ENCODE measurements around the gene DYNLT2.

The DYNLT2 gene, protein sequence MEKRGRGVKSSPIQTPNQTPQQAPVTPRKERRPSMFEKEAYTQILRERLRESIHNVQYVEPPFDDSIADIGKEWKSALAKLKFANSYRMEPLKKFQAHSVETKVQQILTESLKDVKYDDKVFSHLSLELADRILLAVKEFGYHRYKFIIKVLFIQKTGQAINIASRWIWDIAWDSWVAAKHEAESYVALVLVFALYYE
- 4.2 to 6.3 reads per million in 2 donors for total RNA-seq

GRCh38 chr6:169751242-169752073 lies at the start of gene DYNLT2, which contains the start of gene ERMARD:
Gene DYNLT2 (minus strand): TSS chr6:169751572. CDS start chr6:169751458, 114 bp downstream.
Gene ERMARD (plus strand): TSS chr6:169751622. CDS start chr6:169751658, 36 bp downstream.
- peak; percentile 92 for DNase-seq

DNA sequence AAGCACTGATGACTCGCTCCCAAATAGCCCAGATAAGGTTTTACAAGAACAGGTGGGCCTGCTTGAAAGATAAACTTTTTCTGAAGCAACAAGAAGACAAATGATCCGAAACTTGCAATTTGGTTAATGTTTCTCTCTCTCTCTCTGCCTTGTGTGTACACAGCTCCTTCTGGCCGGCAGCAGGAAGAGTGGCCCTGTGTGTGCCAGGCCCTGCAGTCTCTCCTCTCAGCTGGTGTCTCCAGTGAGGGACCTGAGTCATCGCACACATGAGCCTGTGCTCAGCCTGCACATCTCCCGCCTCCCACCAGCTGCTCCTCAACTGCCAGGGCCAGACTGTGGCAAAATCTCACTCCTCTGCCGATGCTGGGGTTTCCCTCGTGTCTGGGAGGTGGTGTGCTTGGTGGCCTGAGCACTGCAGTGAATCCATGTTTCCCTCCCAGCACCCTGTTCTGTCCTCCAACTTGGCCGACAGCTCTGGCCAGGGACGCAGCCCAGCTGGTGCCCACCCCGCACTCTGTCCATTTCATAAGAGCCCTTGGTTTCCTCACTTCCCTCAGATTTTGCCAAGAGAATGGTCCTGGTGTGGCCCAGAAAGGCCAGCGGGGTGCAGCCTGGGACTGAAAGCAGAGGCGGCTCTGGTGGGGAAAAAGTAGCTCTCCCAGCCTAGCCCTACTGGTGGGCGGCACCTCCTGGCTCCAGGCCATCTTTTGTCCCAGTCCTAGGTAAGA lies 49.5 kb upstream of the DYNLT2 start:
- DNase-seq: no peak

DNA sequence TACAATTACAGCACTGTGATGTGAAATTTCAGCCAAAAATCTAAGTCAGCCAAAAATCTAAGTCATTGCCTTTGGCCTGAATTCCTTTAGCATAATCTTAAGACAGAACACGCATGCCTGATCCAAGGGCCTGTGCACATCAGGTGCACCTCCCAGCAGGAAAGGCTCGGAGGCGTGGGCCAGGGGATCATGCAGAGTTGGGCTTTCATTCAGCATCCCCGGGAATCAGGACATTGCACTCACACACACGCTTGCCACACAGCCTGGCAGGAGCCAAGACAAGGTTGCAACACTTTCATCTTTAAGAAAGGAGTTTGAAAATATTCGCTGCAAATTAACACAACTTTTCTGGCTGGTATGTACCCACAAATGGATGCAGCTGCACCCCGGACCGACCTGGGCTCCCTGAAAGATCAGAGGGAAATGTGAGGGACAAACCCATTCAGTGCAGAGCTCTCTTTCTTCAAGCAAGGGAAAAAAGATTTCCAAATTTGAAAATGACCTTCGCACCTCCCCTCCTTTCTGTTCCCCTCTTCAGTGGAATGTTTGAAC lies 48.8 kb upstream of the DYNLT2 start:
- DNase-seq: no peak

DNA sequence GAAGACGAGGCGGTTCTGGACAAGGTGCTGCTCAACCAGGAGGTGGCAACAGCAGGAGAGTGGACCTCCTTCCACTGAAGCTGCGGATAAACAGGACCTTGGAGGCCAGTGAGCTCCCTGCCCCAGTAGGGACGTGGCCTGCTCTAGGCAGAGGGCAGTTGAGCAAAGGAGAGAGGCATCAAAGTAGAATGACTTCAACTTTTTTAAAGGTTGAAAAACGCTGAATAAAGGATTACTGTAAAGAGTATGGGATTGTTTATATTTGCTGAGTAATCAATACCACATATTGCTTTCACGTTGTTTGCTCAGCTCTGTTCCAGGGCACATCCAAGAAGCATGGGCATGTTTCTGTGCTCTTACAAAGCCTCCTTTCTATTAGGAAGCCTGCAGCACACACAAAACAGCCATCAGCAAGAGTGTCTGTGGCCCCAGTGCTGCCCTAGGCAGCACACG lies 48.1 kb upstream of the DYNLT2 start:
- DNase-seq: no peak

DNA sequence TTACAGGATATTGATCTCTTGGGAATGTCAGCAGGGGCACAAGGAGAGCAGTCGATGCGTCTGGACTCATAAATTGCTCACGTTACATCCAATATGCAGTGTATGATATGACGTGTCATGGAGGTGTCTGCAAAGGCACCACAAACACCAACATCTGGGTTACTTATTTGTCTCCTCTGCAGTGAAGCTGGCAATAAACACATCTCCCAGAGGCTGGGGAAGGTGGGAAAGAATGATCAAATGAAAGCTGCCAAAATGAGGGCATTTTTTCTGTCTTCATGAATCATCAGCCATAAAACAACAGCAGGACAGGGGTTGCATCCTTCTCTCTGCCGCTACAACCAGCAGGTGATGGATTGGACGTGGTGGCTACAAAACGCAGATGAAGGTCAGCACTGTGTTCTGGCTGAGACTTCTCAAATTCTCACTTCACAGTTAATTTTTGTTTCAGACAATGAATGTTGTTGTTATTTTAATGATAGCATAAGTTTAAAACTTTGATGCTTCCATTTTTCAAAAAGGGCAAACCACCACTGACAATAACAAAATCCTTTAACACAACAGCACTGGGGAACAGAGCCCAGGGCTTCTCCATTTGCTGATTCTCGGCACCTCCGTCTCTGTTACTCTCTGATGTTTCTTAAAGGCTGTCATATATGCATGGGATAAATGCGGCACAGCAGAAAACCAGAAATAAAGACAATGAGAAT lies 47.5 kb upstream of the DYNLT2 start:
- no peak for DNase-seq

DNA sequence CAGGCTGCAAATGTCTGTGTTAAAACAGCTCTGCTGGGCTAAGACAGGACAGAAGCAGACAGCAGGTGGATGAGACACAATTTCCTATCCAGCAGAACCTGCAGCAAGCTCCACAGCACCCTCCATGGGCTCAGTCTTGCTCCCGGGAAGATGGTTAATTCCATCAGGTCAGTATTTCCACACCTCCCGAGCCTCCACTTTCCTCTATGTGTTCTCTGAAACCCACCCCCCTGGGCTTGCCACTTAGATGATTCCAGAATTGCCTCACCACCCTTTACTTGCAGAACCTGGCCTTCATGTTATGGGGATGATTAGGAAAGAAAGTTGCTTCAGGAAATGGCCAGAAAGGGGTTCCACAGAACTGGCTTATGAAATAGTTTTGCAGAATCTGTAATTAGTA lies 43.8 kb upstream of the DYNLT2 start:
- no peak for DNase-seq

DNA sequence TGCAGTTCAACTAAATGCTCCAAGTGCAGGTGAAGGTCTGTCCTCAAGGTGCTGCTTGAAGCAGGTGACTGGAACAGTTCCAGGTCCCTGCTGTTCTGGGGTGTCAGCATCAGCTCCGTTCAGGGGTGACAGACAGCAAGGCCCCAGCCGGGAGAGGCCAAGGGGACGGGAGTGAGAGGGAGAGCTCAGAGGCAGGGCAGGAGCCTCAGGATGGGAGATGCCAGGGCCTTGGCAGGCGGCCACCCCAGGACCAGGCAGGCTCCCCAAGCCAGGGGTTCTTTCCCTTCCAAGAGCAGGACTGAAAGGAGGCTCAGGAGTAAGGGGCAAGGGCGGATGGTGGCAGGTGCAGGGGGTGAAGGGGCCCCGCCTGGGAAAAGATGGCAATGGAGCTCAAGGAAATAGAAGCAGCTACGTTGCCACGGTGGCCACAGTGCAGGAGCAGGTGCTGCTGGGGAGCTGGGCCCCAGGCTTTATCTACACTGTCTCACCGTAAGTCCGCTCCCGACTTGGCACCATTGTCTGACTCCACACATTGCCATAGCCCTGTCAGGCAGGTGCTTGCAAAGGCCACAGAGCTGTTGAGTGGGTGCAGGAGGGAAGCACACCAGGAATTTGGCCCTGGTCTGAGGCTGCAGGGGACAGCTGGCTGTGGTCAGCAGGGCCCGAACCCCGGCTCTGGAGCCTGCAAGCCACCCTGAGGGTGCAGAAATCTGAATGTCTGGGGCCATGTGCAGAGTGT lies 43.1 kb upstream of the DYNLT2 start:
- no peak for DNase-seq

DNA sequence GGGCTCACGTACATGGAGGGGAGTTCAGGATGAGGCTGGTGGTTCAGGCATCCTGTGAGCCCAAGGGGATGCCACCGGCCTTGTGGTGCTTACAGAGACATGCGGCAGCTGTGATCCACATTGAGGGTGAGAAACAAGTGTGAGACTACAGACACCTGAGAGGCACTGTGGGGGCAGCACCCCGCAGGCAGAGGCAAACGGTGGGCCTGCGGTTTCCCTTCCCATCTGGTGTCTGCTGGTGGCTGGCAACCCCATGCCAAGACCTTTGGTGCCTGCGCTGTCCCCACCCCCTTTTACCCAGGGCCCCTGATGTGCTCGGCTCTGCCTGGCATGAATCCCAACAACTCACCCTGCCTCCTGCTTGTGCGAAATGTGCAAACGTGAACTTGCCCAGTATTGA lies 42.0 kb upstream of the DYNLT2 start:
- no peak for DNase-seq

- no peak for DNase-seq
Measured at GRCh38 chr6:169792306-169793015, 41.1 kb upstream of the DYNLT2 start.

DNA sequence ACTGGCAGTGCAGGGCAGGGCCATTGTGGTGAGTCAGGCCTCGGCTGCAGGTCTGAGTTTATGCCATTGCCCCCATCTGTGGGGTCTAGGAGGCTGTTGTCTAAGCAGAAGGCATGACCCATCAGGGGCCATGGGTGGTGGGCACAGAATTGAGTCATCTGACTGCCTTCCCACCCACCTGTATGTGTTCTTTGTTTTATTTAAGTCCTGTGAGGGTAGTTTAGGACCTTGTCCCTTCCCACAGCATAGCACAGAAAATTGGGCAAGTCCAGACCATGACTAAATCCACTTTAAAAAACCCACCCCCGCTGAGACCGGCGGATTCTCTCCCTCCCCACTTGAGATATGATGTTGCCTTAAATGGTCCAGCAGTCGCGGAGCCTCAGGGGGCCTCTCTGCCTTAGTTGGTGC lies 40.4 kb upstream of the DYNLT2 start:
- DNase-seq: no peak

GRCh38 chr6:169789944-169790927 lies 38.9 kb upstream of the DYNLT2 start:
- peak; percentile 33 for DNase-seq

DNA sequence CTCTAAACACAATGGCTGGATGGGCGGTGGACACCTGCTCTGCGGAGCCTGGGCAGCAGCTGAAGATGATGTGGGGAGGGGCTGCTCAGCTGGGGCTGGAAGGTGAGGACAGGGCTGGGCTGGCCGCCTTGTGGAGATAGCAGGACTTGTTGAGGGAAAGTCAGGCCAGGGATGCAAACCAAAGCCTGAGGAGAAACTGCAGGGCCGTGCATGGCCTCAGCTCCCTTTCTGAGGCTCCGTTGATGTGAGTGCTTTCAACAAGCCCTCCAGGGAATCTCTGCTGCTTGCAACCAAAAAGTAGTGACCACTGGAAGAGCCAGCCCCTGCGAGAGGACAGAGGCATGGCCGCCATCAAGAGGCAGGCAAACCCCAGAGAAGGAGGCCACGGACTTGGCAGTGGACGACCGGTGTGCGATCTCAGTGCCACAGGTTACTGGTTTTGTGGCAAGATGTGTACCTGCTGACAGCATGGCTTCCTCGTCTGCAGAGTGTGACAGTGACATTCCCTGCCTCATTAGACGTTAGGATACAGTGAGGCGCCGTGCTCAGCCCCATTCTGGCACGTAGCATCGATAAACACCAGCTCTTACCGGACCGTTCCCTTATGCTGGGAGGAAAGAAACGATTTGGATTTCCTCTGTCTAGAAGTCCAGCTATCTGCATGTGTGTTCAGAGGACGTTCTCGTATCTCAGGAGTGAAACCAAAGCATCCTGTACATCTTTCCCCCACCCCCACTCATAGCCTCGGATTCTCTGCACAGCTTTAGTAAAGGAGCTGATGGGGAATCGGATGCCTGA lies 38.0 kb upstream of the DYNLT2 start:
- no peak for DNase-seq

- no peak for DNase-seq
Measured at GRCh38 chr6:169788809-169789145, 37.4 kb upstream of the DYNLT2 start.

DNA sequence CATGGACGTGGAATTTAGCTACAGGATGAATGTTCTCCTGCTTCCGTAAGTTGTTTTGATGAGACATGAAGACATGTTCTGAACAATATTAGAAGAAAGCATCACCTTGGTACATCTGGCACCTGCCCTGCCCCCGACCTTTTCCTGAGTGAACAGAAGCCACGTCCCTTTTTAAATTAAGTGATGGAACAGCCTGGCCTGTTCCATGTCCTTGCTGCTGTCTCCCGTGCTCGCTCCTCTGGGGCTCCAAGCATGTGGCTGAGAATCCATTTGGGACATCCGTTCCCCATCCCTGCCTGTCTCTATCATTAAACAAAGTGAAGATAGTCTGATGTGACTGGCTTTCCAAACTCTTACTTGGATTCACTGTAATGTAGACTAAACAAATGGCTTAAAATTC lies 36.4 kb upstream of the DYNLT2 start:
- no peak for DNase-seq

DNA sequence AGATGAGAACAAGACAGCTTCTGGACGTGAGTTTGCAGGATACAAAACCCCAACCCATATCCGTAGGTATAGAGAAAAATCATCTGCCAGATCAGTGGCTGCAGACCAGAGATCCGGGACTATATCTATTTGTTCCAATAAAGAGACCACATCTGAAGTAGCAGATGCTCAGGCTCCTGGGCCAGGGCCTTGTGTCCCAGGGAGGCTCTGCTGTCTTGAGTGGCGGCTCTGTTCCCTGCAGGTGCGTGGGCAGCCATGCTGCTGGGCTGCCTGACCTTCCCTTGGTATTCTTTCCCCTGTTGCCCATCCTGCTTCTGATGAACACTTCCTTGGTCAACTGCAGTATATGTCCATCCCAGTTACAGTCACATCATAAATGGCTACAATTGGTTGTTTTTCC lies 35.0 kb upstream of the DYNLT2 start:
- DNase-seq: no peak

- no peak for DNase-seq
Measured at GRCh38 chr6:169785566-169785965, 34.2 kb upstream of the DYNLT2 start.

DNA sequence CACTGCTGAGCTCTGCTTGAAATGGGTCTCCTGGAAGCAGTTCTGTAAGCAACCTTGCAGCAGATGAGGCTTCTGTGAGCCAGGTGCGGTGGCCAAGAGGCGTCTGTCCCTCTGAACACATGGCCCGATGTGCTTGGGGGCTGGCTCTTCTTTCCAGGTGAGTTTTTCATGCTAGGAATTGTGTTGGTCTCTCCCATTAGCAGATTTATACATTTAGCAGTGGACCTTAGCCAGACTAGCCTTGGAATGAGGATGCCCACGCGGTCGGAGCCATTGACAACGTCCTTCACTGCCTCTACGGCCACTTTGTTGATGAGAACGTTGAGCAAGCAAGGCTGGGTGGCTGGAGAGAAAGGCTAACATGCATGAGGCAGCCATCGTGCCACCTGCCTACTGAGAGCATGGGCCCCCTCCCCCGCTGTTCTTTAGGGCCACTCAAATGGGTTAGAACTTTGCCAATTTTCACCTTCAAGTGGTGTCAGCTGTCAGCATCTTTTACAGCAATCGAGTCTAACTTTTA lies 33.5 kb upstream of the DYNLT2 start:
- no peak for DNase-seq

GRCh38 chr6:169783971-169784820 lies 32.8 kb upstream of the DYNLT2 start:
- DNase-seq: no peak
